Activated CD8-positive, alpha-beta memory T cell treated with anti-CD3 and anti-CD28 coated beads for 1 hour (primary cell): Measurements from ENCODE around the gene EML6.
"Not testable (repeated sequence)": the region's sequence is repeated elsewhere in the genome, so short reads cannot be mapped to it uniquely, and the experiment has no call there.

Source experiments
- DNase-seq, 2 donors: peaks; one replicate each; pipeline ENCODE4 v3.0.0-alpha.2; 2020; ENCODE audit warnings: low read depth in 1 of 2; ENCODE audit errors: extremely low read depth in 1 of 2

The EML6 gene

GRCh38 chr2:54839461-54840255 is 116.2 kb downstream of the EML6 start:
- no peak for DNase-seq

- no peak for DNase-seq
These were observed 117.4 kb downstream of the EML6 start for GRCh38 chr2:54840559-54841468.

GRCh38 chr2:54841500-54841899 is 118.0 kb downstream of the EML6 start:
- DNase-seq, result not testable (repeated sequence)

GRCh38 chr2:54845094-54845493 is 121.6 kb downstream of the EML6 start:
- DNase-seq, result no peak

GRCh38 chr2:54845514-54845913 is 122.1 kb downstream of the EML6 start:
- no peak for DNase-seq

GRCh38 chr2:54850171-54851122 is 127.0 kb downstream of the EML6 start:
- DNase-seq, result no peak

- DNase-seq, result no peak
These were observed 130.3 kb downstream of the EML6 start for GRCh38 chr2:54853616-54854310.

GRCh38 chr2:54855434-54855833 is 132.0 kb downstream of the EML6 start:
- DNase-seq, result no peak

GRCh38 chr2:54858021-54858681 is 134.7 kb downstream of the EML6 start:
- DNase-seq, result no peak

GRCh38 chr2:54859416-54859815 is 136.0 kb downstream of the EML6 start:
- no peak for DNase-seq

- no peak for DNase-seq
These were observed 136.7 kb downstream of the EML6 start for GRCh38 chr2:54859997-54860701.

- DNase-seq, result no peak
These were observed 138.8 kb downstream of the EML6 start for GRCh38 chr2:54862229-54862628.

- DNase-seq, result no peak
These were observed 139.3 kb downstream of the EML6 start for GRCh38 chr2:54862742-54863141.

GRCh38 chr2:54863660-54864059 is 140.2 kb downstream of the EML6 start:
- DNase-seq, result no peak

GRCh38 chr2:54864096-54864495 is 140.6 kb downstream of the EML6 start:
- no peak for DNase-seq

- DNase-seq, result no peak
These were observed 141.3 kb downstream of the EML6 start for GRCh38 chr2:54864727-54865126.

- DNase-seq, result no peak
These were observed 142.7 kb downstream of the EML6 start for GRCh38 chr2:54866179-54866578.

- DNase-seq, result no peak
These were observed 143.4 kb downstream of the EML6 start for GRCh38 chr2:54866868-54867267.

GRCh38 chr2:54867457-54867856 is 144.0 kb downstream of the EML6 start:
- DNase-seq, result no peak
